ENCODE results near the gene SMIM33. TPM values are rescaled to one million over a fixed set of nuclear protein-coding genes. Genes with fewer than 3 reads are reported as not detected.

SMIM33 gene
- not detected in 3 replicates for total RNA-seq (2021)
- Bru-seq, nascent RNA = not detected
- long read RNA-seq, experiment 1 = 0 reads
- long read RNA-seq, experiment 2 = 0 reads
- long read RNA-seq, experiment 3 = 0 reads

DNA sequence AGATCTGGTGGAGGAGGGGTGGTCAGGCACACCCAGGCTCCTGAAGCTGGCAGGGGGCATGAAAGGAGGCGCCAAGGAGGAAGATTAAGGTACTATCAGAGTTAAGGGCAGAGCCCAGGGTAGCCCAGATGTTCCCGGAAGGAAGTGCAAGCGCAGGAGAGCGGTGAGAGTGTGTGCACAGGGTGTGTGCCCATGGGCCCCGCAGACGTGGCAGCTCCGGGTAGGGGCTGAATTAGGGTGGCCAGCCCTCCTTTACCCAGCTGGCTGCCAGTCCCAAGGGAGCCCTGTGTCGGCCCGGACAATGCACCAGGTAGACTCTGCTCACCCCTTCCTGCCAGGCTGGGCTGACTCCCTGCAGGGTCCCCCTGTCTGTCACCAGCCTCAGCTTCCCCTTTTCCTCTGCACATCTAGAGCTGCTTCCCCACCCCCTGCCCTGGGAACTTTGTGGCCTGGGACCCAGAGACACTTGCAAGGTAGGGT lies at the start of gene SMIM33:
TSS of gene SMIM33 (plus strand) at position 184 of the 480 bp plus-strand sequence. CDS start at position 302, 118 bp downstream.
- H3K27ac Mint-ChIP-seq = no peak within 1 kb of the TSS
- no peak within 1 kb of the TSS for H3K4me3 Mint-ChIP-seq
- ChIA-PET POLR2A (interaction anchor here (0.6 to 1.1 kb wide), 2 partner anchors 9 to 38 kb away, joined by 3 to 4 read pairs; no protein-coding TSS in a partner anchor), CTCF (interaction anchor here (1.3 kb wide), 1 partner anchor 48 kb away, joined by 8 read pairs; no protein-coding TSS in a partner anchor)
- H3K36me3 Mint-ChIP-seq = no peaks in the 10 kb centered on the region
- H3K9me3 Mint-ChIP-seq = no peaks in the 10 kb centered on the region
- ATAC-seq (no peak), DNase-seq (ENCODE audit: low spot score) (no peak)
- H3K27me3 Mint-ChIP-seq (ENCODE audit: low read depth) = peaks cover 4% of the 10 kb centered on the region; the same call in 1 of the 2 replicates
- H3K4me1 Mint-ChIP-seq = peaks cover 33% of the 10 kb centered on the region
- no peak for TF ChIP-seq JUN (CRISPR knock-in tag; IDR thresholded peaks at IDR 0.05)
- TF ChIP-seq, protein P1, sequence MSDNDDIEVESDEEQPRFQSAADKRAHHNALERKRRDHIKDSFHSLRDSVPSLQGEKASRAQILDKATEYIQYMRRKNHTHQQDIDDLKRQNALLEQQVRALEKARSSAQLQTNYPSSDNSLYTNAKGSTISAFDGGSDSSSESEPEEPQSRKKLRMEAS (CRISPR knock-in tag; IDR thresholded peaks at IDR 0.05) = no peak
- TF ChIP-seq, protein P2, sequence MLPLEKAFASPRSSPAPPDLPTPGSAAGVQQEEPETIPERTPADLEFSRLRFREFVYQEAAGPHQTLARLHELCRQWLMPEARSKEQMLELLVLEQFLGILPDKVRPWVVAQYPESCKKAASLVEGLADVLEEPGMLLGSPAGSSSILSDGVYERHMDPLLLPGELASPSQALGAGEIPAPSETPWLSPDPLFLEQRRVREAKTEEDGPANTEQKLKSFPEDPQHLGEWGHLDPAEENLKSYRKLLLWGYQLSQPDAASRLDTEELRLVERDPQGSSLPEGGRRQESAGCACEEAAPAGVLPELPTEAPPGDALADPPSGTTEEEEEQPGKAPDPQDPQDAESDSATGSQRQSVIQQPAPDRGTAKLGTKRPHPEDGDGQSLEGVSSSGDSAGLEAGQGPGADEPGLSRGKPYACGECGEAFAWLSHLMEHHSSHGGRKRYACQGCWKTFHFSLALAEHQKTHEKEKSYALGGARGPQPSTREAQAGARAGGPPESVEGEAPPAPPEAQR (CRISPR knock-in tag; IDR thresholded peaks at IDR 0.05) = no peak
- TF ChIP-seq MXD4 (CRISPR knock-in tag; IDR thresholded peaks at IDR 0.05; ENCODE audit: borderline replicate concordance) = no peak
- TF ChIP-seq, protein P3, sequence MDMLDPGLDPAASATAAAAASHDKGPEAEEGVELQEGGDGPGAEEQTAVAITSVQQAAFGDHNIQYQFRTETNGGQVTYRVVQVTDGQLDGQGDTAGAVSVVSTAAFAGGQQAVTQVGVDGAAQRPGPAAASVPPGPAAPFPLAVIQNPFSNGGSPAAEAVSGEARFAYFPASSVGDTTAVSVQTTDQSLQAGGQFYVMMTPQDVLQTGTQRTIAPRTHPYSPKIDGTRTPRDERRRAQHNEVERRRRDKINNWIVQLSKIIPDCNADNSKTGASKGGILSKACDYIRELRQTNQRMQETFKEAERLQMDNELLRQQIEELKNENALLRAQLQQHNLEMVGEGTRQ (CRISPR knock-in tag; IDR thresholded peaks at IDR 0.05) = no peak
- TF ChIP-seq, protein P4, sequence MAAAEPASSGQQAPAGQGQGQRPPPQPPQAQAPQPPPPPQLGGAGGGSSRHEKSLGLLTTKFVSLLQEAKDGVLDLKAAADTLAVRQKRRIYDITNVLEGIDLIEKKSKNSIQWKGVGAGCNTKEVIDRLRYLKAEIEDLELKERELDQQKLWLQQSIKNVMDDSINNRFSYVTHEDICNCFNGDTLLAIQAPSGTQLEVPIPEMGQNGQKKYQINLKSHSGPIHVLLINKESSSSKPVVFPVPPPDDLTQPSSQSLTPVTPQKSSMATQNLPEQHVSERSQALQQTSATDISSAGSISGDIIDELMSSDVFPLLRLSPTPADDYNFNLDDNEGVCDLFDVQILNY (CRISPR knock-in tag; IDR thresholded peaks at IDR 0.05) = no peak
- no peak for TF ChIP-seq NR2C2 (CRISPR knock-in tag; IDR thresholded peaks at IDR 0.05)
- TF ChIP-seq, protein P5, sequence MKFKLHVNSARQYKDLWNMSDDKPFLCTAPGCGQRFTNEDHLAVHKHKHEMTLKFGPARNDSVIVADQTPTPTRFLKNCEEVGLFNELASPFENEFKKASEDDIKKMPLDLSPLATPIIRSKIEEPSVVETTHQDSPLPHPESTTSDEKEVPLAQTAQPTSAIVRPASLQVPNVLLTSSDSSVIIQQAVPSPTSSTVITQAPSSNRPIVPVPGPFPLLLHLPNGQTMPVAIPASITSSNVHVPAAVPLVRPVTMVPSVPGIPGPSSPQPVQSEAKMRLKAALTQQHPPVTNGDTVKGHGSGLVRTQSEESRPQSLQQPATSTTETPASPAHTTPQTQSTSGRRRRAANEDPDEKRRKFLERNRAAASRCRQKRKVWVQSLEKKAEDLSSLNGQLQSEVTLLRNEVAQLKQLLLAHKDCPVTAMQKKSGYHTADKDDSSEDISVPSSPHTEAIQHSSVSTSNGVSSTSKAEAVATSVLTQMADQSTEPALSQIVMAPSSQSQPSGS (CRISPR knock-in tag; IDR thresholded peaks at IDR 0.05; ENCODE audit: borderline replicate concordance, low read depth) = no peak
- TF ChIP-seq, protein P6, sequence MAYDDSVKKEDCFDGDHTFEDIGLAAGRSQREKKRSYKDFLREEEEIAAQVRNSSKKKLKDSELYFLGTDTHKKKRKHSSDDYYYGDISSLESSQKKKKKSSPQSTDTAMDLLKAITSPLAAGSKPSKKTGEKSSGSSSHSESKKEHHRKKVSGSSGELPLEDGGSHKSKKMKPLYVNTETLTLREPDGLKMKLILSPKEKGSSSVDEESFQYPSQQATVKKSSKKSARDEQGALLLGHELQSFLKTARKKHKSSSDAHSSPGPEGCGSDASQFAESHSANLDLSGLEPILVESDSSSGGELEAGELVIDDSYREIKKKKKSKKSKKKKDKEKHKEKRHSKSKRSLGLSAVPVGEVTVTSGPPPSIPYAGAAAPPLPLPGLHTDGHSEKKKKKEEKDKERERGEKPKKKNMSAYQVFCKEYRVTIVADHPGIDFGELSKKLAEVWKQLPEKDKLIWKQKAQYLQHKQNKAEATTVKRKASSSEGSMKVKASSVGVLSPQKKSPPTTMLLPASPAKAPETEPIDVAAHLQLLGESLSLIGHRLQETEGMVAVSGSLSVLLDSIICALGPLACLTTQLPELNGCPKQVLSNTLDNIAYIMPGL (CRISPR knock-in tag; IDR thresholded peaks at IDR 0.05) = no peak
- TF ChIP-seq ETV6 (CRISPR knock-in tag; IDR thresholded peaks at IDR 0.05) = no peak
- TF ChIP-seq, protein P7, sequence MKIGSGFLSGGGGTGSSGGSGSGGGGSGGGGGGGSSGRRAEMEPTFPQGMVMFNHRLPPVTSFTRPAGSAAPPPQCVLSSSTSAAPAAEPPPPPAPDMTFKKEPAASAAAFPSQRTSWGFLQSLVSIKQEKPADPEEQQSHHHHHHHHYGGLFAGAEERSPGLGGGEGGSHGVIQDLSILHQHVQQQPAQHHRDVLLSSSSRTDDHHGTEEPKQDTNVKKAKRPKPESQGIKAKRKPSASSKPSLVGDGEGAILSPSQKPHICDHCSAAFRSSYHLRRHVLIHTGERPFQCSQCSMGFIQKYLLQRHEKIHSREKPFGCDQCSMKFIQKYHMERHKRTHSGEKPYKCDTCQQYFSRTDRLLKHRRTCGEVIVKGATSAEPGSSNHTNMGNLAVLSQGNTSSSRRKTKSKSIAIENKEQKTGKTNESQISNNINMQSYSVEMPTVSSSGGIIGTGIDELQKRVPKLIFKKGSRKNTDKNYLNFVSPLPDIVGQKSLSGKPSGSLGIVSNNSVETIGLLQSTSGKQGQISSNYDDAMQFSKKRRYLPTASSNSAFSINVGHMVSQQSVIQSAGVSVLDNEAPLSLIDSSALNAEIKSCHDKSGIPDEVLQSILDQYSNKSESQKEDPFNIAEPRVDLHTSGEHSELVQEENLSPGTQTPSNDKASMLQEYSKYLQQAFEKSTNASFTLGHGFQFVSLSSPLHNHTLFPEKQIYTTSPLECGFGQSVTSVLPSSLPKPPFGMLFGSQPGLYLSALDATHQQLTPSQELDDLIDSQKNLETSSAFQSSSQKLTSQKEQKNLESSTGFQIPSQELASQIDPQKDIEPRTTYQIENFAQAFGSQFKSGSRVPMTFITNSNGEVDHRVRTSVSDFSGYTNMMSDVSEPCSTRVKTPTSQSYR (CRISPR knock-in tag; IDR thresholded peaks at IDR 0.05) = no peak
- TF ChIP-seq ZNF263 (CRISPR knock-in tag; IDR thresholded peaks at IDR 0.05; ENCODE audit: low read depth) = no peak
- TF ChIP-seq TCF7 (CRISPR knock-in tag; IDR thresholded peaks at IDR 0.05; ENCODE audit: low read depth) = no peak
- TF ChIP-seq, protein P8, sequence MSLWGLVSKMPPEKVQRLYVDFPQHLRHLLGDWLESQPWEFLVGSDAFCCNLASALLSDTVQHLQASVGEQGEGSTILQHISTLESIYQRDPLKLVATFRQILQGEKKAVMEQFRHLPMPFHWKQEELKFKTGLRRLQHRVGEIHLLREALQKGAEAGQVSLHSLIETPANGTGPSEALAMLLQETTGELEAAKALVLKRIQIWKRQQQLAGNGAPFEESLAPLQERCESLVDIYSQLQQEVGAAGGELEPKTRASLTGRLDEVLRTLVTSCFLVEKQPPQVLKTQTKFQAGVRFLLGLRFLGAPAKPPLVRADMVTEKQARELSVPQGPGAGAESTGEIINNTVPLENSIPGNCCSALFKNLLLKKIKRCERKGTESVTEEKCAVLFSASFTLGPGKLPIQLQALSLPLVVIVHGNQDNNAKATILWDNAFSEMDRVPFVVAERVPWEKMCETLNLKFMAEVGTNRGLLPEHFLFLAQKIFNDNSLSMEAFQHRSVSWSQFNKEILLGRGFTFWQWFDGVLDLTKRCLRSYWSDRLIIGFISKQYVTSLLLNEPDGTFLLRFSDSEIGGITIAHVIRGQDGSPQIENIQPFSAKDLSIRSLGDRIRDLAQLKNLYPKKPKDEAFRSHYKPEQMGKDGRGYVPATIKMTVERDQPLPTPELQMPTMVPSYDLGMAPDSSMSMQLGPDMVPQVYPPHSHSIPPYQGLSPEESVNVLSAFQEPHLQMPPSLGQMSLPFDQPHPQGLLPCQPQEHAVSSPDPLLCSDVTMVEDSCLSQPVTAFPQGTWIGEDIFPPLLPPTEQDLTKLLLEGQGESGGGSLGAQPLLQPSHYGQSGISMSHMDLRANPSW (CRISPR knock-in tag; conservative IDR thresholded peaks at IDR 0.05; ENCODE audit: low read depth) = no peak
